GM18858 (cell line): Measurements from ENCODE around the gene TXLNG.

Experiments used
- ATAC-seq: cut with Tn5 transposase; IDR thresholded peaks from one replicate; pipeline ENCODE4 v1.9.1; 2021; ENCODE audit not compliant: unreplicated experiment

TXLNG gene

GRCh38 chrX:16870862-16871815, 84.9 kb downstream of the TXLNG start:
- ATAC-seq: no peak

GRCh38 chrX:16873106-16873505, 86.8 kb downstream of the TXLNG start:
- ATAC-seq: no peak

DNA sequence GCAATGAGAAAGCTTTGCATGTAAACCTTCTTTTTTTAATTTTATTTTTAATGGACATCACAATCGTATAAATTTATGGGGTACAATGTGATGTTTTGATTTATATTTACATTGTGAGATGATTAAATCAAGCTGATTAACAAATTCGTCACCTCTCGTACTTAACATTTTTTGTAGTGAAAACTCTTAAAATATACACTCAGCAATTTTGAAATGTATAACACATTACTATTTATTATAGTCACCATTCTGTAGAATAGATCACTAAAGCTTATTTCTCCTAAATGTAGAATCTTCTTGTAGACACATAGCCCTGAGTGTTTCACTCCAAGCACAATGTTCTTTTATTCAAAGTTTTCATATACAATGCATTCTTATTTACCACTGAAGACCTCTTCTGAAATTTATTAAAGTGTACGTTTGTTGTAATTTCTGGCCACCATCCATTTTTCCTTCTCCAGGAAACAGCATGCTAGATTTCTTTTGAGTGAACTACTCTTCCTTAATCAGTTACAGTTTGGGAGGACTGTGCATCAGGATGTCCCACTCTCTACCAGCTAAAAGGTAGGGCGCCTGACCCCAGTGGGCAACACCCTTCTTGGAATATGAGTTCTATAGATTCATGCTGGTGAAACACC, 88.3 kb downstream of the TXLNG start:
- no peak for ATAC-seq

DNA sequence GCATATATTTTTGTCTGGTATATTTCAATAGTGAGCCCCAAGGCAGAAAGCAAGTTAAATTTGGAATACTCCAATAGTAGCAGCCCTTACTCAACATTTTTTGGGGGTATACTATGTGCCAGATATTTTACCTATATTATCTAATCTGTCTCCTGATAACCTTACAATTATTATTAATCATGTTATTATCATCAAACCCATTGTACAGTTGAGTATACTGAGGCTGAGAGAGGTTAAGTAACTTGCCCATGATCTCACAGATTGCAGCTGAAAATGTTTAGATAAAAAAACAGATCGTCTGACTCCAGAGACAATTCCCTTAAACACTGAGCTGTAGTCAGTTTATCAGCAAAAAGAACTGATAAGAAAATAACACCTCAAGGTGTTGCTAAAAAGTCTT, 90.4 kb downstream of the TXLNG start:
- ATAC-seq: no peak

DNA sequence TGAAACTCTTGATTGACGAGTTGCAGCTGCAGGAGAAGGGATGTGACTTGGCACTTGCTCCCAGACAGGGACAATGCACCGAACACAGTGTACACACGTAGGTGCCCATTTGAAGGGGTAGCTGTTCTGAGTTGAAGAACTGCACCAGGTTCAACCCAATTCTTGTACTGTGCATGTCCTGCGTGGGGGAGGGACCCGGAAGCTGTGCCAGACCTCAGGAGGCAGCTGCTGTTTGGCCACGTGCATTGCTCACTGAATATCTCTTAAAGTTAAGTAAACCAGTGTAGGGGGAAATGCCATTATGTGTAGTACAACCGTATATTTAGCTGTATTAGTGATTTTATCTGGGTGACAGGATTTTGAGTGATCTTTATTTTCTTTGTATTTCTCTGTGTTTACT, 95.9 kb downstream of the TXLNG start:
- ATAC-seq: no peak

DNA sequence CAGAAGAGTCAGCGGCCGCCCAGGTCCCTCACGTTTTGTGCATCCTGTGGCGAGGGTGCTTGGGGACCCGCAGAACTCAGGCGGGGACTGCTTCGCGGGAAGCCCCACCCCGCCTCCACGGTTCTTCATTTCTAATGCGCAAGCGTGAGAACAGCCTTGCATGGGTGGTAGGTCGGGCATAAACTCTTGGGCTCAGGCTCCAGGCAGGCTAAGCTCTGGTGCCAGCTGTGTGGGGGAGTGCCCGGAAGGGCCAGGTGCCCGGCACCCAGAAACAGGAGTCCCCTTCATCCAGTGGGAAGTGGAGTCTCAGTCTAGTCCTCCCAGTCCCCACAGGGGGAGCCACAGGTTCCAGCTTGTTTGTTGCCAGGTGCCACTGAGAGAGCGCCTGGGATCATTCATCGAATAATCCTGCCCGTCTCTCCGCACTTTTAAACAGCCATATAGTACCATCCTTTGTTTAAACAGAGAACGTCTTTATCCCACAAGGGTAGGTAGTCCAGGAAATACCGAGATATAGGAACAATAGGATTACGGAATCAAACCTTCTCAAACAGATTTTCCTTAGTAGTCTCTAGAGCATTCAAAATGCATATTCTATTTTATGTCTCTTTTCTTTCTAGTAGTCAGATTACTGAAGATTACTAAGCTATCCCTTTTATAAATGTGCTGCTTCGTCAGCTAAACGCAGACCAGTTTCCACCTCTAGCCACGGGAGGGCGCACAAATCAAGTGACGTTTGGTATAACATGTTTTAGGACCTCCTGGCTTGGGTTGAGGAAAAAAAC, 96.6 kb downstream of the TXLNG start:
- peak; percentile 49 for ATAC-seq

DNA sequence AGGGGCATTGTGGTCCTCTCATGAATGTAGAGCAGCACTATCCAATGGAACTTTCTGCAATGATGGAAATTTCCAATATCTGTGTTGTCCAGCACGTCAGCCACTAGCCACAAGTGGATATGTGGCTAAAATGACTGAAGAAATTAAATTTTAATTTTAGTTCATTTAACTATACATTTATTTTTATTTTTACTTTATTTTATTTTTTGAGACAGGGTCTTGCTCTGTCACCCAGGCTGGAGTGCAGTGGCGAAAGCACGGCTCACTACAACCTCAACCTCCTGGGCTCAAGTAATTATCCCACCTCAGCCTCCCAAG, 97.2 kb downstream of the TXLNG start:
- no peak for ATAC-seq

- ATAC-seq: no peak
Measured at GRCh38 chrX:16885628-16886027, 99.4 kb downstream of the TXLNG start.

DNA sequence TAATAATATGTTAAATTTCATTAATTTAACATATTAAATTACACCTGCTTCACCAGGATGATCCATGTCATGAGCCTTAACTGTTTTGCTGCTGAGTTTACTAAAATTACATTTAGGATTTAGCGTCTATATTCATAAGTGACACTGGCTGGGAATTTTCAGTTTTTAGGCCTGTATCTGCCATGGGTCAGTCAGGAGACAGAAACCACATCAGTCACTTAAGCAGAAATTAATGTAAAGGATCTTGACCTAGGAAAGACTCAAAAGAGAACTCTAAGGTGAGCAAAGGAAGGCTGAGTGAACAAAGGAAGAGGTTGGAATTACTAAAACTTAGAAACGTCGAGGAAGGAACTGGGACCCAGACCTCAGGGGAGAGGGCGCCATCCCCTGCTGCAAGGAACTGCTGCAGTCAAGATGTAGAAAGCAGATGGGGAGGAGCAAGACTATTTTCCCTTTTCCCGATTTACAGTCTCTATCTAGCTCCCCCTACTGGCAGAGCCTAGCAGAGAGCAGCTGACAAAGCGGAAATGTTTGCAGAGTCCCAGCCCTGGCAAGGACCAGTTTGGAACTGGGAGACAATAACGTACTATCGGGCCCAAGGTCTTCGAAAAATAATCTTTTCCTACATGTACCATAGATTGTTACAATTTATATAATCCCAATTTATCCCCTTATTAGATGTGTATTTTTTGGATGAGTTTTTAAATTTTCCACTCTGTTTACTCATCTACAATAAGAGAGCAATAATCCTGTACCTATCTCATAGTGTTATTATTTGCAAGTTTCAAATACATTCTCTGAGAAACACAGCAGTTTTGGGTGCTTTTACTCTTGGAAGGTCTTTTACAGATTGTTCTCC, 106.5 kb downstream of the TXLNG start:
- ATAC-seq: no peak
